Central memory CD4-positive, alpha-beta T cell (primary cell): Measurements from ENCODE around the gene ATP2B2.

Source experiments
- DNase-seq: peaks from one replicate; pipeline ENCODE4 v3.0.0; 2022

Gene ATP2B2

GRCh38 chr3:10447110-10447509 lies 58.3 kb downstream of the ATP2B2 start:
- DNase-seq, result no peak

- DNase-seq, result no peak
Measured at GRCh38 chr3:10445561-10446175, 59.7 kb downstream of the ATP2B2 start.

GRCh38 chr3:10444511-10444910 lies 60.9 kb downstream of the ATP2B2 start:
- DNase-seq, result no peak

GRCh38 chr3:10444110-10444429 lies 61.3 kb downstream of the ATP2B2 start:
- DNase-seq, result no peak

DNA sequence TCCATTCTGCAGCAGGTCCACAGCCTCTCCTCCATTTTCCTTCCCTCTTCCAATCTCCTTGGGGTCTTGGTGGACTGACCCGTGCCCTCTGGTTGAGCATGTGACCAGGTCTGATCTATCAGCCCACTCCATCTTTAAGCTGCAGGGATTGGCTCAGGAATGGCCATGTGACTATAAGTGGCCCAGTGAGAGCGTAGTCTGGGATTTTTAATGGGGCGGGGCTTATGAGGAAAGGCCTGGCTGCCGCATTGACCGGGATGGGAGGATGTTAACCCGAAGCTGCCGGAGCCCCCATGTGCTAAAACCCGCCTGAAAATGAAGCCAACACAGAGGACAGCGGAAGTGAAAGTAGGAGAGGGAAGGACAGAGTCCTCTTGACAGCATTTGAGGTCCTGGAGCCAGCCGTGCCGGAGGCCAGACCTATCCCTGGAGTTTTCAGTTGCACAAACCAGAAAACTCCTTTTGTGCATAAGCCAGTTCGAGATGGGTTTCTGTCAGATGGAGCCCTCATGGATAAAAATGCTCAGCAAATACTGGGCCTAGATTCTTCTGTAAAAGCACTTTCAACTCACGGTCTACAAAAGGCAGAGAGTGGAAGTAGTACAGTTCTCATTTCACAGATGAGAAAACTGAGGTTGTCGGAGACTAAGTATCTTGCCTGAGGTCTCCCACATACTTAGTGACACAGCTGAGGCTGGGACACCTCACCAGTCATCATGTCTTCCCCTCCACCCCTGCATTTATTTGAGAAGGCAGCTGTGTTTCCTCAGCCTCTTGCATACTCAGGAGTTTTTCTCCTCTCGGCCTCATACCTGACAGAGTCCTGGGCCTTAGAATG lies 61.9 kb downstream of the ATP2B2 start:
- no peak for DNase-seq

DNA sequence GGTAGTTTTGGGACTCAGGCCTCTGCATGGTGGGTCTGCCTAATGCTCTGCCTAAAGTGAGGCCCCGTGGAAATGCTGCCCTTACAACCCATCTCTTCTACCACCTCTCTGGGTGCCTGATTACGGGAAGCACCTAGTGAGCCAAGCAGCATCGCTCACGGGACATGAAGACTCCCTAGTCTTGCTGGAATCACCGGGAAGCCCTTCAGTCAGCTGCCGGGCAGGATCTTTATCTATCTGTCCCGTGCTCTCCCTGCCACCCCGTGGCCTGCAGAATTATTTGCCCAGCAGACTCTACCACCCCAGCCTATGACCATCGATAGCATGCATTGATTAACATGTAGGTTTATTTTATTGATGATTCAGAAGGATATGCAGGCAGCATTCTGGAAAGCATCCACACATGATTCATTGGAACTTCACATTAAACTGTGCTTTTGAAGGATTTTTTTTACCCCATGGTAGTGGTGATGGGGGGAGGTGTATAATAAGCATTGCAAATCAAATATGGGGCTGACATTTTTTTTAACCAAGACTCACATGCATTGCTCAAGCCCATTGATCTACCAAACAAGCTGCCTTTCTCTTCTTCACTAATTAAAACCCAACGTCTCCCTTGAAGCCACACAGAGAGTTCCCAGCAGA lies 63.1 kb downstream of the ATP2B2 start:
- no peak for DNase-seq

DNA sequence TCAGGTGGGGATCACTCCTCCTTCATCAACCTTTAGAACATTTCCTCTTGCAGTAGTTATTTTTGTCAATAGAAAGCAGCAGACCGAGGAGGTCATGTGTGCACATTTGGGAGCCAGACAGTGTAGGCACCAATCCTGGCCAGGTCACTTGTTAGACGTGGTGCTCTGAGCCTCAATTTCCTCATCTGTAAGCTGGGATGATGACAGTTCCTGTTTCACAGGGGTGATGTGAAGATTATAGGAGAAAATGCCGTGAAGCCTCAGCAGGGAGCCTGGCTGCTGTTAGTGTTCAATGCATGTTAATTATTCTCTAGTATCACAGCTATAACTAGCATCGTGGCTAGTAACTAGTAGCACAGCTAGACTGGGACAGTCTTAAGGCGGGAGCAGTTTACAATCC lies 64.7 kb downstream of the ATP2B2 start:
- DNase-seq, result no peak

DNA sequence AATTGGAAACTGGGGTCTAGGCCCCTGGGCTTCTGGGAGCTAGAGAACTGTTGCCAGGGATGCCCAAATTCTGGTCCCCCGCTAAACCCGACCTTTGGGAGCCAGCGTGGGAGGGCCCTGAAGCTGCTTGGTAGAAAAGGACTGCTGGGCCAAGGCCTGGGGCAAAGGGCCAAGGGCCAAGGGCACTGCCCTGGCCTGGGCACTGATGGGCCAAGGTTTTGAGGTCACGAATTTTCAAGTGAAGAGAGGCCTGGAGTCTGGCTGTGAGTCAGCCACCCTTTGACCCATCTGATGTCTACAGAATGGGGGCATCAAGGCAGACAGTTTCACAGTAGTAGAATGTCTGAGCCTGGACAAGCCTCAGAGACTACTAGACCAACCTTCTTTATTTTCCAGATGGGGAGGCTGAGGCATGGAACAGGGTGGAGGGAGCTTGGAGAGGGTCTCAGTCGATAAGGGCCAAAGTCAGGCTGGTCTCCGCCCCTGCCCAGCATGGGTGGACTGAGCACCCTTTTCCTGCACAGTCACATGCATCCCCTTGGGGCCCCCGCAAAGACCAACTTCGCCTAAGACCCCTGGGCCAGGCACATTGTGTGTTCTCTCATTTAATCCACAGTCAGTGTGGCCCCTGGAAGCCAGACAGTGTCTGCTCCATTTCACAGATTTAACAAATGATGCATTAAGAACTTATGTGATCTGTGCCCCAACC lies 66.3 kb downstream of the ATP2B2 start:
- no peak for DNase-seq

- no peak for DNase-seq
Measured at GRCh38 chr3:10437995-10438901, 67.1 kb downstream of the ATP2B2 start.

DNA sequence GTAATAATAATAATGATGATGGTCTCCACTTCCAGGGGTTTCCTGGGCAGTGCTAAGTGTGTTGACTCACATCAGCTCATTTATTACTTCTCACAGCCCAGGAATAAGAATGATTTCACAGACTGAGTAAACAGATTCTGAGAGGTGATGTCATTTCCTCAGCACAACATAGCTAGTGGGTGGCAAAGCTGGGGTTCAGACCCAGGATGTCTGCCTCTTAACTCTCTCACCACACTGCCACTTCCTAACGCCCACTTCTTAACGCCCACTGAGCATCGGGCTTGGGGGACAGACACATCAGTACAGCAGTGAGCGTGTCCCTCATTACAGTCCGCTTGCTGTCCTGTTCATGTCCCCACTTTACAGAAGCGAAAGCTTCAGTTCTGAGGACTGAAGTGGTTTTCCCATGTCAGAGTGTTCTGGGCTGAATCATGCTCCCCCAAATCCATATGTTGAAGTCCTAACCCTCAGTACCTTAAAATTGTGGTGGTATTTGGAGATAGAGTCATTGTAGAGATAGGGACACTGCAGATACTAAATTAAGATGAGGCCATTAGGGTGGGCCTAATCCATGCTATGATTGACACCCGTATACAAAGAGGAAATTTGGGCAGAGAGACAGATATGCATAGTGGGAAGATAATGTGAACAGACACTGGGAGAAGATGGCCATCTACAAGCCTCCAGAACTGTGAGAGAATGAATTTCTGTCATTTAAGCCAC lies 68.0 kb downstream of the ATP2B2 start:
- peak; percentile 45 for DNase-seq

DNA sequence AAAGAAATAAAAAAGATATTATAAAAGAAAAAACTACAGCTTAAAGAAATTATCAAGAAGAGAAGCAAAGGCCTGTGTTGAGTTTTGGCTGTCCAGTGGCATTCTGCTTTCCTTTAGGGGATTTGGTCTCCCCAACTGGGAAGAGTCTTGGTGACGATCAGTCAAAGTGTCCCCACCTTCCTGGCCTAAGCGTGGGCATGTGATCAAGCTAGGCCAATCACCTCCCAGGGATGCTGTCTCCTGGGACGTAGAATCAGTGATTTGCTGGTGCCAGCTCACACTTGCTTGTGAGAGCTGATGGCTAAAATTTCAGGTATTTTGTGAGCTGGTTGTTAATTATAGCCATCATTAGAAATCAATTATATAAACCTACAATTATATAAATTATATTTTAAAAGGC lies 69.5 kb downstream of the ATP2B2 start:
- DNase-seq, result no peak

DNA sequence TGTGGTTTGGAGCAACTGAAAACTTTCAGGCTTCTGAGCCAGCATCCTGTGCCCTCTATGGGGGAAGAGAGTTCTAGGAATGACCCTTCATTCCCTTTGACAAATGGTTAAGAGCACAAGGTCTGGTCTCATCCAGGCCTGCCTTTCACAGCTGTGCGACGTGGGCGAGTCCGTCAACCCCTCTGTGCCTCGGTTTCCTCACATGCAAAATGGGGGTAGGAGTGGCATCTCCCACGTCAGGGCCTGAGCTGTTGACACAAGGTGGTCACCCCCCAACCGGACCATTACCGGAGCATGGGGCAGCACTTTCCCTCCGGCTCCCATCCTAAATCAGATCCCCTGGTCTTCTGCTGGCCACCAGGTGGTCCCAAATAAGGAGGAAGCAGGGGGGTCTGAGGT lies 70.4 kb downstream of the ATP2B2 start:
- no peak for DNase-seq

- DNase-seq, result no peak
Measured at GRCh38 chr3:10434144-10434937, 71.0 kb downstream of the ATP2B2 start.

DNA sequence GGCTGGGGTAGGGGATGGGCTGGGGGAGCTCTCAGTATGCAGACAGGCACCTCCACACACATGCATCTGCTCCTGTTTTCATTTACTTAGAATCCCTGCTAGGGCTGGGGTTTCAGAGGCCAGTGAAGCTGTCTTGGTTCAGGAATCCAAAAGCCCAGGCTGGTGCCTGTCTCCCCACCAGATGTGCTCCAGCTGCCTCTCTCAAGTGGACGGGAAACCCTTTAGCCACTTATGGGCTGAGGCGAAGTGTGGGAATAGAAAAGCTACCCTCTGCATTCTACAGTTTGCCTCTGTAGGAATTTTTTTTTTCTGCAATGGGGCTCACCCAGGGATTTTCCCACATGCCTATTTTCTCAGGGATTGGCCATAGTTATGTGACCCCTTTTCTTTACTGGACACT lies 72.5 kb downstream of the ATP2B2 start:
- DNase-seq, result no peak

DNA sequence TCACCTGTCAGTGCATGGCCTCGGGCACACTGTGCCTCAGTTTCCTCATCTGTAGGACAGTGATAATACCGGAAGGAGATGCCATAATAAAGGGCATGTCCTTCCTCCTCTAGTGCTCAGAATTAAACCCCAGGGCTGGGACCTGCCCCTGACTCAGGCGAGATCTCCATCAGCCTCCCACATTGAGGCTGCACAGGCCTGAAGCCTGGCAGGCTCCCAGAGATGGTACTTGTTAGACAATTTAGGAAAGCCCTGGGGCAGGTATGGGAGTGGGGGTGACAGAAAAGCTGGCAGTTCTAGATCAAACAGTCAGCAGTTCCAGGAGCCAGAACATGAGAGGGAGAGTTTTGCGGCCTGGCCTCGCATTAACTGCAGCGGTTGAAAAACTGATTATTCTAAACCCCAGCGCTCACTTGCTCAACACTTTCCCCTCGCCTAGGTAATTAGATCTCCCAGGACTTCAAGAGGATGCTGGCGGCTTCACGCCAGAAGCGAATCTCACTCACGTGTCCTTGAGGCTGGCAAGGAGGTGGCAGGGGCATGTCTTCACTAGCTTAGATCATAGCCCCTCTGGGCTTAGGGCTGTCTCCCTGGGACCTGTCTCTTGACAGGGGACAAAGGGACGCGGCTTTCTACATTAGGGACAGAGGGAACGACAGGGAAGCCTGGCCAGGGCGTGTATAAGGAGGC lies 73.1 kb downstream of the ATP2B2 start:
- DNase-seq, result no peak

DNA sequence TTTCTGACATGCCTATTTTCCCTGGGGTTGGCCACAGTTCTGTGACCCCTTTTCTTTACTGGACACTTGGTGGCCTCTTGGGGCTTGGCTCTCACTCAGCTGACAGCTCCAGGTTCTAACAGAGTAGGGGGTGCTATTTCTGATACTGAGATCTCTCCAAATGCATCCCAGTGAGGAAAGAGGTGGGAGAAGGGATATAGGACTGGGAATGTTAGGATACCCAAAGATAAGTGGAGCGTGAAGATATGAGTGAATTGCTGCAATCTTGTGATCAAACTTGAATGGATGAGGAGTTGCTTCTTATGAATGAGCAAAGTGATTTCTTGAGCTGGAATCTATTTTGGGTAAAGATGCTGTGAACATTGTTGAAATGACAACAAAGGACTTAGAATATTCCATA lies 74.6 kb downstream of the ATP2B2 start:
- no peak for DNase-seq

GRCh38 chr3:10428406-10429091 lies 76.8 kb downstream of the ATP2B2 start:
- DNase-seq, result no peak

- DNase-seq, result no peak
Measured at GRCh38 chr3:10426346-10427220, 78.8 kb downstream of the ATP2B2 start.
